Measurements from ENCODE around the gene EIF4ENIF1.
"Not testable (repeated sequence)": the region's sequence is repeated elsewhere in the genome, so short reads cannot be mapped to it uniquely, and the experiment has no call there.

EIF4ENIF1 gene

GRCh38 chr22:31492151-31492550 is 2.5 kb upstream of the EIF4ENIF1 start:
- no peak for DNase-seq (ENCODE audit: low read depth in 2 of 2)

- no peak for DNase-seq (ENCODE audit: low read depth in 2 of 2)
These were observed 1.7 kb upstream of the EIF4ENIF1 start for GRCh38 chr22:31491218-31491962.

GRCh38 chr22:31490496-31490925 is 869 bp upstream of the EIF4ENIF1 start:
- DNase-seq (ENCODE audit: low read depth in 2 of 2), result peak; percentile 10 to 15

DNA sequence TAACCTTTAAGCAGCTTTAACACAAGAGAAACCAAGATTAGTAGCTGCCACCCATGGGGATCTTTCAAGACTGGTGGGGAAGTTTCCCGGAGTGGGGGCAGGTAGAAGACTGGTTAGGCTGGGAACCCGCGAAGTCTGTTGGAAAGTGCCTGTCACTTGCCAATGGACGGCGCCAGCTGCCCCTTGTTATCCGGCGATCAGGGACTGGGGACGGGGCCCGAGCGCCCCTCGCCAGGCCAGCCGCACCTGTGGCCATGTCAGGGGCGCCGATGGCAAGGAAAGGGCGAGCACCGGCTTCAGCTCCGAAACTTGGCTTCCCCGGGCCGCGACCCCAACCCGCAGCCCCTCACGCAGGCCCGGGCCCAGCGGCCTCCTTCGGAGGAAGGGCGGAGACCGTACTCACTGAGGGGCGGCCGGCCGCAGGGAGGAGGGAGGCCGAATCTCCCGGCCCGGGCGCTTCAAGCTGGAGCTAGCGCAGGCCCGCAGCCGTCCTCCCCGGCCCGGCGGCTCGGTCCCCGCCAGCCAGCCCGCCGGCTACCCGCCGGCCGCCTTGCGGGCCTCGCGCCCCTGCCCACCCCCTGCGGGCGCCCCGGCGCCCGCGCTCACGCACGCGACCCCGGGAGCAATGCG is 539 bp downstream of the EIF4ENIF1 start:
- DNase-seq (ENCODE audit: low read depth in 2 of 2), result peak in 1 of 2 donors; percentile 4

DNA sequence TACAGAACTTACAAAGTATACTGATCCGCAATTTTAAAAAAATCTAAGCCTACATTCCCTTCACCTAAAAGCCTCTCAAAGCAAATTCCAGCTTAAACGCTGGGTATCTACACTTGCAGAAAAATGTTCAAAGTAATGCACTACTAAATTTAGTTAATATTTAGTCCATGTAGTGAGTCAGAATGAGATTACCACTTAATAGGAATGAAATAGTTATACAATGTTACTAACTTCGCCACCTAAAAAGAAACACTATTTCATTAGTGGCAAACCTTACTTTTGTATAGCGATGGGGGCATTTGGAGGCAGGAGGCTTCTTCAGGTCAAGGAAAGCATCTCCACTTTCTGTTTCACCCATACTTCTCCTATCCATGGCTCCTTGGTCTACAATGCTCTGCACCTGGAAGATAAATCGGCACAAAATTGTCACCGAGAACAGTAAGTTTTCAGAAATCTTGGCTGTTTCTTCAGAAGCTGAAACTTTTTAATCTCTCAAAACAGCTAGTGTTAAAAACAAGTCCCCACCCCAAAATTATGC is 1.2 kb downstream of the EIF4ENIF1 start:
- no peak for DNase-seq (ENCODE audit: low read depth in 2 of 2)

DNA sequence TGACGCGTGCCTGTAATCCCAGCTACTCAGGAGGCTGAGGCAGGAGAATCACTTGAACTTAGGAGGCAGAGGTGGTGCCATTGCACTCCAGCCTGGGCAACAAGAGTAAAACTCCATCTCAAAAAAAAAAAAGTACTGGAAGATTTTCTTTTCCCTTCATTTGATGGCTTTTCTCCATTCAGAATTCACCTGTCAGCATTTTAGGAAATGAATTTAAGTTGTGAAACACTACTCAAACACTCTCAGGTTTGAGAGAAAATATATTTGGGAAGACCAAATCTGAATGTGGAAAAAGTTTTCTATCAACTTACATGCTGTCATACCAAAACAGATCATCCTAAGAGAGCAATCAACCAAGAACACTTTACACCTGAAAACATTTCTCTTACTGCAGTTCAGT is 2.7 kb downstream of the EIF4ENIF1 start:
- no peak for DNase-seq (ENCODE audit: low read depth in 2 of 2)

DNA sequence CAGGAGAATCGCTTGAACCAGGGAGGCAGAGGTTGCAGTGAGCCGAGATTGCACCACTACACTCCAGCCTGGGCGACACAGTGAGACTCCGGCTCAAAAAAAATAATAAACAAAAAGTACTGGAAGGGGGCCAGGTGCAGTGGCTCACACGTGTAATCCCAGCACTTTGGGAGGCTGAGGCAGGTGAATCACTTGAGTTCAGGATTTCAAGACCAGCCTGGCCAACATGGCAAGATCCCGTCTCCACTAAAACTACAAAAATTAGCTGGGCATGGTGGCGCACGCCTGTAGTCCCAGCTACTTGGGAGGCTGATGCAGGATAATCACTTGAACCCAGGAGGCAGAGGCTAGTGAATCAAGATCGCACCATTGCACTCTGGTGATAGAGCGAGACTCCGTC is 3.3 kb downstream of the EIF4ENIF1 start:
- DNase-seq (ENCODE audit: low read depth in 2 of 2), result not testable (repeated sequence)

DNA sequence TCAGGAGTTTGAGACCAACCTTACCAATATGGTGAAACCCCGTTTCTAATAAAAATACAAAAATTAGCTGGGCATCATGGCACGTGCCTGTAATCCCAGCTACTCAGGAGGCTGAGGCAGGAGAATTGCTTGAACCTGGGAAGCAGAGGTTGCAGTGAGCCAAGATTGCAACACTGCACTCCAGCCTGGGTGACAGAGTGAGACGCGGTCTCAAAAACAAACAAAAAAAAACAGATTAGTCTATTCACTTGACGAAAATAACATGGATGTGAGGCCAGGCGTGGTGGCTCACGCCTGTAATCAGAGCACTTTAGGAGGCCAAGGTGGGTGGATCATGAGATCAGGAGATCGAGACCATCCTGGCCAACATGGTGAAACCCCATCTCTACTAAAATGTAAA is 7.2 kb downstream of the EIF4ENIF1 start:
- not testable (repeated sequence) for DNase-seq (ENCODE audit: low read depth in 2 of 2)

DNA sequence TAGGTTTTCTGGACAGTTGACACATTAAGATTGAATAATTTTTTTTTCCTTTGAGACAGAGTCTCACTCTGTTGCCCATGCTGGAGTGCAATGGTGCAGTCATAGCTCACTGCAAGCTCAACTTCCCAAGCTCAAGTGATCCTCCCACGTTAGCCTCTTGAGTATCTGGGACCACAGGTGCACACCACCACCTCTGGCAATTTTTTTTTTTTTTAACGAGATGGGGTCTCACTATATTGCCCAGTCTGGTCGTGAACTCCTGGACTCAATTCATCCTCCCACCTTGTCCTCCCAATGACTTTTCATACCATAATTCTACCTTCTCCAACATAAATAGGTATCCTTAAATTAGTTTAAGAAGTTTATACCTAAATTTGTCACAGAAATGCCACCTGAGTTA is 8.5 kb downstream of the EIF4ENIF1 start:
- DNase-seq (ENCODE audit: low read depth in 2 of 2), result no peak

DNA sequence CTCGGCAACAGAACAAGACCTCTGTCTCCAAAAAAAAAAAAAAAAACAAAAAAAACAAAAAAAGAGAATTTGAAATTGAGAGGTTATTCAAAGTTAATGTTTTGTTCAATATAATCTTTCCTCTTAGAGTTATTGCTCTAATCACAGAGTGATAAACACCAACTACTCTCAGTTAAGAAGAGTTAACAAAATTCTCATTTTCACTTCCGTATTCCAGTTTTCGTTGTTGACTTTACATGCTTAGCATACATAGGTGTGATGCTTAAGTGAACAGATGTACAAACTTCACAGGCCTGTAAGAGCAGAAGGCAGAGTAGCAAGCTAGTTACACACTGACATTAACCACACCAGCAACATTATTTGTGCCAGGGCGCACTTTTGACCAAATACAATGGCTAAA is 12.3 kb downstream of the EIF4ENIF1 start:
- no peak for DNase-seq (ENCODE audit: low read depth in 2 of 2)

- no peak for DNase-seq (ENCODE audit: low read depth in 2 of 2)
These were observed 13.8 kb downstream of the EIF4ENIF1 start for GRCh38 chr22:31475800-31476199.

- no peak for DNase-seq (ENCODE audit: low read depth in 2 of 2)
These were observed 14.9 kb downstream of the EIF4ENIF1 start for GRCh38 chr22:31474743-31475142.

GRCh38 chr22:31465307-31465706 is 24.3 kb downstream of the EIF4ENIF1 start:
- DNase-seq (ENCODE audit: low read depth in 2 of 2), result no peak

GRCh38 chr22:31461699-31462098 is 27.9 kb downstream of the EIF4ENIF1 start:
- DNase-seq (ENCODE audit: low read depth in 2 of 2), result no peak

GRCh38 chr22:31451709-31452571 is 37.7 kb downstream of the EIF4ENIF1 start:
- DNase-seq (ENCODE audit: low read depth in 2 of 2), result no peak

DNA sequence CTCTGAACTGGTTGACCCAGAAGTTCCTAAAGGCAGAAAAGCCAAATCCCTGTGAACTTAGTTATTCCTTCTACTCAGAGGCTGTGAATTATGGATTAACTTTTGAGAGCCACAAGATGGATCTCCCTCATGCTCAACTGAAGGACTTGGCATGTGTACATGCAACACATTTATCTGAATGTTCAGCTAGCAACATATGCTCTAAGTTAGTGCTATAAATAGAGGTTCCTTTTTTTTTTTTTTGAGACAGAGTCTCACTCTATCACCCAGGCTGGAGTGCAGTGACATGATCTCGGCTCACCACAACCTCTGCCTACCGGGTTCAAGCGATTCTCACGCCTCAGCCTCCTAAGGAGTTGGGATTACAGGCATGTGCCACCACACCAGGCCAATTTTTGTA is 40.1 kb downstream of the EIF4ENIF1 start:
- no peak for DNase-seq (ENCODE audit: low read depth in 2 of 2)

GRCh38 chr22:31448382-31448781 is 41.3 kb downstream of the EIF4ENIF1 start:
- no peak for DNase-seq (ENCODE audit: low read depth in 2 of 2)

GRCh38 chr22:31447337-31447736 is 42.3 kb downstream of the EIF4ENIF1 start:
- no peak for DNase-seq (ENCODE audit: low read depth in 2 of 2)

DNA sequence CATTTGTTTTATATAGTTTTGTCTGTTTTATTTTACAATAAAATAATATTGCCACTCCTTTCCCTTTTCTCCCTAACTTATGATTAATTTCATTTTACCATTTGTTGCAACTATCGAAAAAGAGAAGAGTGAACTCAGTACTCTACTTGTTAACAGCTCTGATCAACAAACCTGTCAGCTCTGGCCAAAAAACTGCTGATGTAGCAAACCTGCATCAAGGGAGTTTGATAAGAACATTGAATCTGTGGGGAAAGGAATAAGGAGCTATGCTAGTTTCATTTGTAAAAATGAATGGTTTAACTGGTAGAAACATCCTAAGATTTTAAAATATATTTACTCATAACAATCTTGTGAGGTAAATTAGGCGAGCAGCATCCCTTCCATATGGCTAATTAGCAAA is 42.9 kb downstream of the EIF4ENIF1 start:
- no peak for DNase-seq (ENCODE audit: low read depth in 2 of 2)

DNA sequence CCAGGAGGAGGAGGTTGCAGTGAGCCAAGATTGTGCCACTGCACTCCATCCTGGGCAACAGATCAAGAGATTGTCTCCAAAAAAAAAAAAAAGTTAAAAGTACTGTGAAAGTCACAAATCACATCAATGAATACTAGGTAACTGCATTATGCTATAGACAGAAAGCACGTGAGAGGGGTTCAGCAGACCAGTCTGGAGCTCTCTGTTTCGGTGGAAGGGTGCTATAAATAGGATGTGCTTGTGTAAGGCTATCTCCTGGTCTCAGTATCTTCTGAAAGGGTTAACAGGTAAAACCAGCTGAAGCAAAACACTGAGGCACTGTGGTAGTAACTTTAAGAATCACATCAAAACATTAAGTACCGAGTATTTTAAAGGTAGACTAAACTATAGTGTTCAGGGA is 43.4 kb downstream of the EIF4ENIF1 start:
- DNase-seq (ENCODE audit: low read depth in 2 of 2), result no peak

- DNase-seq (ENCODE audit: low read depth in 2 of 2), result no peak
These were observed 44.0 kb downstream of the EIF4ENIF1 start for GRCh38 chr22:31445642-31446041.

DNA sequence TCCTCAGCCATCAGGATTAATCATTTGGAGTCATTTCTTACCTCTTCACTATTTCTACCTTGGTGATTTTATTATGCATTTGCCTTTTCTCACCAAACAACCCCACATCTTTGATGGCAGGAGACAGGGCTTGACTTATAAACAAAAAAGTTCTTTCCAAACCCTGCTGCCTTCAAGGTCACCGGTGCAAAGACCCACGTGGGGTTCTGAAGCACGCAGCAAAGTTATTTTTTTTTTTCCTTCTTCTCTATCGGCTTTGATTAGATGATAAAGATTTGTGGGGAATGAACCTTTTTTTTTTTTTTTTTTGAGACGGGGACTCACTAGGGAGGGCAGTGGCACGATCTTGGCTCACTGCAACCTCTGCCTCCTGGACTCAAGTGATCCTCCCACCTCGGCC is 46.1 kb downstream of the EIF4ENIF1 start:
- DNase-seq (ENCODE audit: low read depth in 2 of 2), result no peak

All from stimulated activated CD8-positive, alpha-beta memory T cell treated with anti-CD3 and anti-CD28 coated beads, Interleukin-15, amount 100 ng/mL, for 4 hours (primary cell).